ENCODE results near the gene DHX36. TPM values are rescaled to one million over a fixed set of nuclear protein-coding genes. Genes with fewer than 3 reads are reported as not detected.

The DHX36 gene
- total RNA-seq, 4 donors from 2014 or later = 48.4 to 90.2 (median 65.9) TPM

GRCh38 chr3:154229217-154229590, 95.1 kb downstream of the DHX36 start:
- ATAC-seq (ENCODE audit: low FRiP score) (no peak), DNase-seq (ENCODE audit: low spot score) (no peak)
- TF ChIP-seq CTCF (IDR thresholded peaks at IDR 0.05) = no peak

- DNase-seq (ENCODE audit: low spot score) (no peak), ATAC-seq (ENCODE audit: low FRiP score) (no peak)
- TF ChIP-seq CTCF (IDR thresholded peaks at IDR 0.05) = no peak
These were observed 95.6 kb downstream of the DHX36 start for GRCh38 chr3:154228561-154229216.

DNA sequence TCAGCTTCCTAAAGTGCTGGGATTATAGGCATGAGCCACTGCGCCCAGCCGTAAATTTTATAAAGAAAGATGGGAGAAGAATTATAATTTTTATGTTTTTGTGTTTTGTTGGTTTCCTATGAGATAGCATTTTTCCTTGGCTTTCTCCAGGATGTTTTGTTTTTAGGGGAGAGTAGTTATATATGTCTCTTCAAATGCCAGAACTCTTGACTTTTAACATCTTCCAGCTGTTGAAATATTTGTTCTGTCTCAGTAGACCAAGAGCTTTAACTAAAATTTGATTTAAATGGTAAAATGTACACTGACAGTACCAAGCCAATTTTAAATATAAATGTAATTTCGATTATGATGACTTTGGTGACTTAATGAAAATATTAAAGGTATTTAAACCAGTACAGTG, 96.8 kb downstream of the DHX36 start:
- TF ChIP-seq CTCF (IDR thresholded peaks at IDR 0.05) = no peak
- no peak for ATAC-seq (ENCODE audit: low FRiP score)
- no peak for DNase-seq (ENCODE audit: low spot score)

DNA sequence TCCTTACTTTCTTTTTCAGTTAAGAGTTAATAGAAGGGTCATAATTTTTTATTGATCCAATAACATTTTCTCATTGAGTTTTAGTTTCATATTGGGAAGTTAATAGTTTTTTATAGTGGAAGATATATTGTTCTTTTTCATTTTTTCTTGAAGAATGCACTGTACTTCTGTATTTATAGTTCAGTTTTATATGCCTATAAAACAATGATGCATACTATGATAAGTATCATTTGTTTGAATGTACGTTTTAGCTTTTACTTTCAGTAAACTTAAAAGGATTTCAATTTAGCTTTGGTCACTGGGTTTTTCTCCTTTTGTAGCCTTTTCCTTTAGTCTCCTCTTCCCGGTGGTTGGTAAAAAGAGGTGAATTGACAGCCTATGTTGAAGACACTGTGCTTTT, 98.8 kb downstream of the DHX36 start:
- DNase-seq (ENCODE audit: low spot score) (no peak), ATAC-seq (ENCODE audit: low FRiP score) (no peak)
- TF ChIP-seq CTCF (IDR thresholded peaks at IDR 0.05) = no peak

- ATAC-seq (ENCODE audit: low FRiP score) (no peak), DNase-seq (ENCODE audit: low spot score) (no peak)
- TF ChIP-seq CTCF (IDR thresholded peaks at IDR 0.05) = no peak
These were observed 99.4 kb downstream of the DHX36 start for GRCh38 chr3:154224866-154225265.

DNA sequence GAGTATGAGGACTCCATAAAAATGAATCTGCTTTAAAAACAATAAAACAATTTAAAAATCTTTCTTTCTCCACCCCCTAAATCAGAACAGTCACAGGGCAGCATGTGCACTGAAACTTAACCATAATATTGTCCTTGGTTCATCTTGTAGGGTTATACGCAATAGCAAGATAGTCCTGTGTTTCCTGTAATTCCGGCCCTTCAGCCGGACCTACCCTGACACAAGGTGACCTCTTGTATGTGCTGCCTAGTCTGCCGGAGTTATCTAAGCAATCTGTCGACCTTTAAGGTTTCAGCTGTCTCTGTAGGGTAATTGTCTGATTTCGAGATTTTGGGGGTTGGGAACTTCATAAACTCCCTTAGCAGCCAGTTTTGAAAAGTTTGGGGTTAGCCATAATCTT, 99.9 kb downstream of the DHX36 start:
- no peak for TF ChIP-seq CTCF (IDR thresholded peaks at IDR 0.05)
- ATAC-seq (ENCODE audit: low FRiP score) (no peak), DNase-seq (ENCODE audit: low spot score) (no peak)

DNA sequence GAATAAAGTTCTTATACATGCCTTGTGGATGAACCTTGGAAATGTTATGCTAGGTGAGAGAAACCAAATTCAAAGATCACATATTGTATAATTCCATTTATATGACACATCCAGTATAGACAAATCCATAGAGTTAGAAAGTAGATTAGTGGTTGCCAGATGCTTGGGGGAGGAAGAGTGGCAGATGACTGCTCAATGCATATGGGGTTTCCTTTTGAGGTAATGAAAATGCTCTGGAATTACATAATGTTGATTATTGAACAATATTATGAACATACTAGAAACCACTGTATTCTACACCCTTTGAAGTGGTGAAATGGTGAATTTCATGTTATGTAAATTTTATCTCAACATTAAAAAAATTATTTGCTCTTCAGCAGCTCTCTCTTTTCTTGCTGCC, 100.8 kb downstream of the DHX36 start:
- TF ChIP-seq CTCF (IDR thresholded peaks at IDR 0.05) = no peak
- no peak for ATAC-seq (ENCODE audit: low FRiP score)
- DNase-seq (ENCODE audit: low spot score) = no peak
